ENCODE results near the gene ELF5.

The ELF5 gene

DNA sequence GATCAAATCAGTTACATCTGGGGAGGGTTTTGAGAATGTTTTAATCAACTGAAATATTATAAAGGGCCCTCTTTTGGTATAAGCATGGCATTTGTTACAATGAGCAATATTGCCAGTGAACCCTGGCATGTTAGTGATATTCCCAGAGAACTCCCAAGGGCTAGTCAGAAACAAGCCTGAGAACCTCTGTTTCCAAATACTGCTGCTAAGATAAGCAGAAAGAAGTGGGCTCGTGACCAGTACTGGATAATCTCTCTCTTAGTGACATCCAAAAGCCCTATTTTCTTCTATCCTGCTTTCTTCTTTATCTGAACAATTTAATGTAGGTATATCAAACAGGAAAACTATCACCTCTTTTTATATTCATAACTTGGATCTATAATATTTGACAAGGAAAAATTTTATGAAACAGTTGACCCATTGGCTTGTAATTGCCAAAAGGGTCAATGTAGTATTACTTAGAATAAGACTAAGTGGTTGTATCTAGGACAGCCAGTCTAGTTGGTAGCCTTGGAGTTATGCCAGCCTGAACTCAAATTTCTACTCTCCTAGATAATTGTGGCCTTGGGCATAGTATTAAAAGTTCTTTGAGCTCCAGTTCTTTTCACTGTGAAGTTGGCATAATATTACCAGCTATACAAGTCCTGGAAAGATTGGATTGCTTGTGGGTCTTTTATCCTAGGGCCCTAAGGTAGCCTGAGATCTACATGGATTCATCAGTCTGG is 59.1 kb downstream of the ELF5 start:
- DNase-seq (ENCODE audit: low read depth) = no peak

DNA sequence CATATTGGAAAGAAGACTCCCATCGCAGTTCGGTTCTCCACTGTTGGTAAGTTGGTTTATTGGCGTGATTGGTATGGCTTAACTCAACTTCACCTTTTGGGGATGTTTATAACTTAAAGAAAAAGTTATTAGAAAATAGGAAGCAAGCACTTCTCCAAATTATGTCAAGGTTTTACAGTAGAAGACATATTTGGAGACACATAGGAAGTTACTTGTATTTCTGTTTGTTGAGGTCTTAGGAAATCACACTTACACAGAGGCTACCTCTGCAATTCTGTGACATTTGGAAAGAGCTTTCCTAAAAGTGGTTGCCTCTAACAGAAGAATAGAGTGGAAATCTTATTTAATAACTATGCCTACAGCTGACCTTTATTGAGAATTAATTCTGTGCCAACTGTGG is 62.5 kb downstream of the ELF5 start:
- DNase-seq (ENCODE audit: low read depth) = no peak

DNA sequence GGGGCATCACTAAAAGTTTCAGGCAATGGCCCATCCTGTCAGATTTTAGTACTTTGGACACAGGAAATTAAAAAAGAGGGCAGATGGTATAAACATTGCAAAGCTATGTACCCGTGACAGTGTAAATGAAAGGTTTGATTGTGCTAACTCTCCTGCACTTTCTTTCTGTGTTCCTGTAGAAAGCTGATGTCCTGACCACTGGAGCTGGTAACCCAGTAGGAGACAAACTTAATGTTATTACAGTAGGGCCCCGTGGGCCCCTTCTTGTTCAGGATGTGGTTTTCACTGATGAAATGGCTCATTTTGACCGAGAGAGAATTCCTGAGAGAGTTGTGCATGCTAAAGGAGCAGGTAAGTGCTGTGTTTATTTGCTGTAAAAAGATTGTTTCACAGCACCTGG is 64.6 kb downstream of the ELF5 start:
- no peak for DNase-seq (ENCODE audit: low read depth)

DNA sequence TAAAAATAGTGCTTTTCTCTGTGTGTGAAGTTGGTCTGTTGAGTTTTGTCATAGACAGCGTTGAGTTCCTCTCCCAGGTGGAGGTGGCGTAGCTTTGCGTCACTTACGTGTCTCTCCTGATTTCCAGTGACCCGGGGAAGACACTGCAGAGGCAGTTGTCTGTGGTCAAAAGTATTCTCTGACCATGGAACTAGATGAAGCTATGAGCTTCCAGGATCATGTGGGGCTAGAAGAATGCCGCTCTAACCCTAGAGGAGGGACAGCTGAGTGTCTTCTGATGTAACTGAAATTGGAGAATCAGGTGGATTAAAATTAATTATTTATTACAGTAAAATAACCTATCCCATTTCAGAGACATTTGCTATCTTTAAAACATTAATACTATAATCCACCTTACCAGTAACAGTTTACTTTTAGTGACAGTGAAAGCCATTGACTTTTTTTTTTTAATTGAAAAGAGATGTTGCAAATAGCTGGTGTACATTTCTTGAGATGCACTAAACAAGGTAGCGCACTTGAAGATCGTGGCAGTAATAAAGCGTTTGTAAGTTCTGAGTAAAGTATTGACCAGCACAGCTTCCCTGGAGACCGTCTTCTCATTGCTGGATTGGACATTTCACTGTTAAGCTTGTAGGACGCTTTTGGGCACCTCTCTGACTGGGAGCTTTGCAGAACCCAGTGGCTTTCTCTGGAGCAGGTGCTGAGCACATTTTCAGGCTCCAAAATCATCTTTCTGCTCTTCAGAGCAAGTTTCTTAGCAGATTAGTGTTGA is 65.2 kb downstream of the ELF5 start:
- DNase-seq (ENCODE audit: low read depth) = no peak

DNA sequence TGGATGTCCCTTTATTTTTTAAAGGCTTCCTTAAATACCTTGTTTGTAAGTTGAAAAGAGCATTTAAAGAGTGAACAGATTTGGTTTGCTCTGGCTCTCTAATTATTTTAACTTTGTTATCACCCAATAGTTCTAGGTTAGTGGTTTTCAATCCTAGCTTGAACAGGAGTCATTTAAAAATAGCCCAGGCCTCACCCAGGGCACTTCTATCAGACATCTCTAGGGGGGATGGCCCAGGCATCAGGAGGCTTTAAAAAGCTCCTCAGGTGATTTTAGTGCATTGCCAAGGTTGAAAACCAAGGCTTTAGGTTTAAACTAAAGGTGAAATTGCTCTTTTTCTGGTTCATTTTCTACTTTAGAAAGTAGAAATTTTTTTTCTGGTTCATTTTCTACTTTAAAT is 66.5 kb downstream of the ELF5 start:
- DNase-seq (ENCODE audit: low read depth) = no peak

DNA sequence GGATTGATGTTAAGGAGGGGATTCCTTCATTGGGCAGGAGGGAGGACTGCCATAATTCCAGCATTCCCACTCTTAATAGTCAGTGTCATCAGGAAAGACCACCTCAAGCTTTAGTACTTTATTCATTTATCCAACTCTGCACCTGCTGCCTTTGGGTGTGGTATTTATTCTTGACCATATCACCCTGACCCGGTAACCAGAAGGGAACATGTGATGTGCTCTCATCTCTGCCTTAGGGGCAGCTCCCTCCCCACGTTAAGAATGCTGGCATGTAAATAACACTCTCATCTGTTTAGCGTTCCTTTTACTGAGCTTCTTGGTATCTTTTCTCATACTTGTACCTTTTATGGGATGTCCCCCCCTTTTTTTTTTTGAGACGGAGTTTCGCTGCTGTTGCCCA is 67.2 kb downstream of the ELF5 start:
- no peak for DNase-seq (ENCODE audit: low read depth)

DNA sequence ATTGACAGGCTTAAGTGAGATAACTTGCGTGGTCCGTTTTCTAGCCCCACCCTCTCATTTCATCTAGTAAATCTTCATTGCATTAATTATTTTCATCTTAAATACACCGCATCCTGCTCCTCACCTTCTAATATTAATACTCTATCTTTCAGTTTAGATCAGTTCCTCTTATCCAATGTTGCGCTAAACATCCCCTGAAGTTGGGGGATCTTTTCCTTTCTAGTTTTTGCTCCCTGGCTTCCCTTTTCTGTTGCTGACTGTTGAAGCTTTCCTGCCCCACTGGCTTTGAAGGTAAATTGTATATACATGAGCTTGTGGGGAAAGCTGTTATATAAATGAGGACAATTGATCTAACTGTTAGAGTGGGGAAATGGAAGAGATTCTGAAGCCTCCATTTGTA is 67.6 kb downstream of the ELF5 start:
- DNase-seq (ENCODE audit: low read depth) = no peak

DNA sequence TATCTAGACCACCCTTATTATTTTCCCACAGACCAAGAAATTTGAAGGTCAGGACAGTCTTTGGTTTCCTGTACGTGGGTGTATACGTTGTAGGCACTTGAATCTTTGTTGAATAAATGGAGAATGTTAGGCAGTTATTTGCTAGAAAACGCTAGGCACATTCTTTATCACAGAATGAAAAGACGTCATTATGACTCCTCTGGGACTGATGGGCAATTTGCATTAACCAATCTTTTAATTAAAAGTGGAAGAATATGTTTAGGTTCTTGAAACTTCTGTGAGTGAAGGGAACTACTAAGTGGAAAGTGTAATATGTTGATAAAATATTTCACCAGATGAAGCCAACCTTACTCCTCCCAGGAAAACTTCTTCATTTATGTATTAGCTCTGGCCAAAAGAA is 69.2 kb downstream of the ELF5 start:
- no peak for DNase-seq (ENCODE audit: low read depth)

DNA sequence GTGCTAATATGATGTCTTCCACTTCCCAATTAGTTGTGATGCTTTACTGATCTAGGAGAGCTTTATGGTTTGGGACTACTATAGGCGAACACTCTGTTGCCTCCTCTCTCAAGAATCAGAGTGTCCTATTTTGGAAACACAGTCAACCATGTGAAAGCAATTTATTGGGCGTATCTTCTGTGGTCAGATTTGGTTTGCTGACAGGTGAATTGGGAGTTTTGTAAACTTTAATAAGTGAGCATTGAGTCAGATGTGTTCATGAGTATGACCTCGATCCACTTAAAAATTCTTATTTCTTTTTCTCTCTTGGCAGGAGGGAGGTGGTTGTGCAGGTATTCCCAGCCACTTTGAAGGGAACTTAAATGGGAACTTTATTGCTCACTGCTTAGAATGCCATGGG is 70.5 kb downstream of the ELF5 start:
- DNase-seq (ENCODE audit: low read depth) = no peak

DNA sequence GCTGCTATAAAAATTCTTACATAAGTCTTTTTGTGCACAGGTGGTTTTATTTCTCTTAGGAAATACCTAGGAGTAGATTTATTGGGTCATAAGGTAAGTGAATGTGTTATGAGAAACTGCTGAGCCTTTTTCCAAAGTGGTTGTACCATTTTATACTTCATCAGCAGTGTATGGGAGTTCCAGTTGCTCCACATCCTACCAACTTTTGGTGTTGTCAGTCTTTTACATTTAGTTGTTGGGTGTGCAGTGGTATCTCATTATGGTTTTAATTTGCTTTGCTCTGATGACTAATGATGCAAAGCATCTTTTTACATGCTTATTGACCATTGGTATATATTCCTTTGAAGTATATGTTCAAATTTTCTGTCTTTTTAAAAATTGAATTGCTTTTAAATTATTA is 71.8 kb downstream of the ELF5 start:
- DNase-seq (ENCODE audit: low read depth) = no peak

DNA sequence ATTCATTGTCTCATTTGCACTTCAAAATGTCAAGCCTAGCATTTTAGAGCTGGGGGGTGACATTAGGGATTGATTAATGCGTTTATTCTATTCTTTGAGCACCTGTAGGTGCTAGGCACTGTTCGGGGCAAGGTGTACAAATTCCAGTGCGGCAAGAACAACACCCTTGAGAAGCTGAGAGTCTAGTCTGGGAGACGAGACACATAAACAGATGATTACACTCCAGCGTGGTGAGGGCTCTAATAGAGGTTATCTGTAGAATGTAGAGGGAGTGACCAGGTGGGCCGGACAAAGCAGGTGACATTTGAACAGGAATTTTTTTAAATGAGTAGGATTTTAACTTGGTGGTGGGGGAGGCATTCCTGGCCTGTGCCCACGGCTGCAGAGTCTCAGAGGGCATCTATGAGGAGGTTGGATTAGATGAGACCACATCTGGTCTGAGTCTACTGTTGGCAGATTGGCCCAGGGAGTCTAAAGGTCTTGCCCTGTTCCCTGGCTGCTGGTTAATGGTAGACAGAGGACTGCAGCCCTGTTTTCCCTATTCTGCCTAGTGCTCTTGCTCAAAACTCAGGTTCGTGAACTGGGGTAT is 73.9 kb downstream of the ELF5 start:
- no peak for DNase-seq (ENCODE audit: low read depth)

DNA sequence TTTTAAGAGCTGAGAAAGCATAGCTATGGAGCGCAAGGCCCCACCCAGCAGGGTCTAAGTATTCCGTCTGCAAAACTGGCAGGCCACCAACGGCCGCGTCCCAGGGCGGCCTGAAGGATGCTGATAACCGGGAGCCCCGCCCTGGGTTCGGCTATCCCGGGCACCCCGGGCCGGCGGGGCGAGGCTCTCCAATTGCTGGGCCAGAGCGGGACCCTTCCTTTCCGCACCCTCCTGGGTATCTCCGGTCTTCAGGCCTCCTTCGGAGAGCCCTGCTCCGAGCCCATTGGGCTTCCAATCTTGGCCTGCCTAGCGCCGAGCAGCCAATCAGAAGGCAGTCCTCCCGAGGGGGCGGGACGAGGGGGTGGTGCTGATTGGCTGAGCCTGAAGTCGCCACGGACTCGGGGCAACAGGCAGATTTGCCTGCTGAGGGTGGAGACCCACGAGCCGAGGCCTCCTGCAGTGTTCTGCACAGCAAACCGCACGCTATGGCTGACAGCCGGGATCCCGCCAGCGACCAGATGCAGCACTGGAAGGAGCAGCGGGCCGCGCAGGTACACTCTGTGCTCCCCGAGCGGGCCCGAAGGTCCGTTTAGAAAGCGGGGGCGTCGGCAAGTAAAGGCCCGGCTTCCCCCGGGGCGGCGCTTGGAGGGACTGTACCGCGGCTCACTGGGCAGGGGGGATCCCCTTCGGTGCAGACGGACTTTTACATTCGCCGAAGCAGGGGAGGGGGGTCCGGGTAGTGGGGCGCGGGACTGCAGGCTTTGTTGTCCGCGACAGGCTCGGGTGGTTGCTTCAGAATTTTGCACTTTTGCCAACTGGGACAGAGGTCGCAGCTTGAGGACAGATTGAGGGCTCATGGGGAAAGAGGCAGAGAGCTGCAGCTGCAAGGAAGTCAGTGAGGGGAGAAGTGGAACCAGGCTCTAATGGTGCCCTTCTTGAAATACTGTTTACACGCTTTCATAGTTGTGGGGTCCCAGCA is 74.8 kb downstream of the ELF5 start, which contains the start of gene CAT:
TSS of gene CAT (plus strand) at position 406 of the 979 bp plus-strand sequence. CDS start at position 486, 80 bp downstream.
- peak; percentile 96 for DNase-seq (ENCODE audit: low read depth)

DNA sequence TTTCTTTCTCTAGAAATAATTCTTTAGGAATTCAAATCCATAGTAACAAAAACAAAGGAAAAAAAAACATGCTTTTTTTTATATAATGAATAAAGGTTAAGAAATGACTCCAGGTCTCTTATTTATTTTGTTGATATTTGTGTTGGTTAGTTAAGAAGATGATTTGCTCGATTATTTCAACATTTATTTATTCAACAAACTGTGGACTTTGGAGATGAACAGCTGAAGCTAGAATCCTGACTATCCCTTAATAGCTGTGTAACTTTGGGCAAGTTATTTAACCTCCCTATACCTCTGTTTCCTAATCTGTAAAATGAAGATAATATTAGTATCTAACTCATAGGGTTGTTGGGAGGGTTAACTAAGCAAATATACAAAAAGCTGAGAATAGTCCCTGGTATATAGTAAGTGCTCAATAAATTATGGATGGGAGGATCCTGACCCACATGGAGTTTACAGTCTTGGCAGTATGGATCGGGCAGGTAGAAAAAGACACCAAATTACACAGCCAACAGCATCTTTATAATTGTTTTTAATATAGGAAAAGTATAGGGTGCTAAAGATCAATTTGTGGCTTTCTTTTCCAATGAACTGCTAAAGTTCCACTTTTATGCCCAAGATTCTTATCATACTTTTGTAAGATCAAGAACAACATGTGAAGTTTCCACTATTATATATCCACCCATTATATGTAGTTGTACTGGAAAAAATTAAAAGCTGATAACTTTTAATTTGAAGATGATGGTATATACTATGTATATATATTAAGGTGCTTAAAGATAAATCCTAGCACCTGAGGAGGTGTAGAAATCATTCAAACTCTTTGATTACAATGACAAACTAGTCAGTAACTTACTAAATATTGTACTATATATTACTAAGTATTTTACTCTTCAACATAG is 76.1 kb downstream of the ELF5 start:
- DNase-seq (ENCODE audit: low read depth) = no peak

DNA sequence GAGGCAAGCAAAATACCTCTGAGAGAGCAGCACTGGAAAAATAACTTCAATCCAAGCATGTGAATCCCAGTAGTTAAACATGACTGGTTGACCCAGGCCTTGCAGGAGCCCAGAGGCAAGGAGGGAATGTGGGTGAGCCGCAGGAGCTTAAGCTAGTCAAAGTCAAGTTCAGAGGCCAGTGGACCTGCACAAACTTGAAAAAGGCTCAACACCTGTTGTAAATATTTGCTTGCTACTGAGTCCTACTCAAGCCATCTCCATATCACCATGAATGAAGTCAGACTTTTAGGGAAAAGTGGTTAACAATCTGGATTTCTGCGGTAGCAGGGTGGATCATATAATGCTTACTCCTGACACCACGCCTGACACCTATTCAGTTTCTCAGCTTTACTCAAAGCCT is 79.7 kb downstream of the ELF5 start:
- no peak for DNase-seq (ENCODE audit: low read depth)

DNA sequence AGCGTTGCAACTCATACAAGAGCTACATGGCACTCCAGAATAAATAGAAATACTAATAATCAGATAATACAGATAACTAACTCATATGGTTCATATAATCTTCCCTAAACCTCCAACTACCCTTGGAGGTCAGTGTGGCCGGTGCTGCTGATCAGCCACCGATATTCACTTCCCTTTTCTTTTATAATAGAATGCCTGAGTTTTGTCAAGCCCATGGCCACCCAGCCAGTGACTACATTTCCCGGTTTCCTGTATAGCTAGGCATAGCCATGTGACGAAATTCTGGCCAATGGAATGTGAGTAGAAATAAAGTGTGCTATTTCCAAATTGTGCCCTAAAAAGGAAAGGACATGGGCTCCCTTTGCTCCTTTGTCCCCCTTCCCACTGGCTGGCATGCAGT is 80.8 kb downstream of the ELF5 start:
- DNase-seq (ENCODE audit: low read depth) = no peak

DNA sequence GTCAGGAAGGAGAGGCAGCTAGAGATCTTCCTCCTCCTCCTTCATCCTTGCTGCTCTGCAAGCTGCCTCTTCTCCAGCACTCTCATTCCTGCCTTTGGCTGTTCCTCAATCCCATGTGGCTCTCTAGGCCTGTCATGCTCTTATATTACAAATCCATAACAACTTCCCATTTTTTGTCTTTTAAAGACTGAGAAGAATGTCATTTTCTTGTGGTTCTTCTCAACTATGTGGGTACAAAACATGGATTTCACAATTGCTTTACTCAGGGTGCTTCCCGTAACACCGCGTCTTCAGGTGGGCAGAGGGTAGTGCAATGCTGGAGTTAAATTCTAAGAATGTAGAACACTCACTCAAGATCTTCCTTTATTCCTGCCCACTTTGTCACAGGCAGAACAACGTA is 81.6 kb downstream of the ELF5 start:
- DNase-seq (ENCODE audit: low read depth) = no peak

Data from stimulated activated CD8-positive, alpha-beta memory T cell treated with anti-CD3 and anti-CD28 coated beads, Interleukin-12 subunit alpha, Interleukin-12 subunit beta, amount 100 ng/mL, for 1 hour (primary cell).